Peyer's patch (tissue), 4 donors: Measurements from ENCODE around the gene ARFGAP3. TPM values are rescaled to one million over a fixed set of nuclear protein-coding genes. Genes with fewer than 3 reads are reported as not detected.
A peak's percentile ranks its signal among the peaks of the same experiment; 100 is the strongest.

Experiments used
- DNase-seq, 3 donors: peaks; one replicate each; pipeline ENCODE4 v3.0.0-alpha.2; 2017 to 2019
- H3K27ac ChIP-seq, 4 donors: fragments of 200-600 bp; sonication (generic); one replicate each; pipeline ENCODE4 v1.5.1; 2016 to 2019
- H3K27me3 ChIP-seq, 2 donors: fragments of 200-600 bp; sonication (generic); one replicate each; pipeline ENCODE4 v1.5.1; 2019
- H3K36me3 ChIP-seq, 3 donors: fragments of 200-600 bp; sonication (generic); one replicate each; pipeline ENCODE4 v1.5.1; 2016 to 2019
- H3K4me1 ChIP-seq, 4 donors: fragments of 200-600 bp; sonication (generic); one replicate each; pipeline ENCODE4 v1.5.1; 2016 to 2019
- H3K4me3 ChIP-seq, 4 donors: fragments of 200-600 bp; sonication (generic); 1 replicate in 3 of 4; 2 replicates in 1 of 4; pipeline ENCODE4 v1.5.1; 2016 to 2019; ENCODE audit warnings: mild to moderate bottlenecking in 1 of 4
- H3K9me3 ChIP-seq, 4 donors: fragments of 200-600 bp; sonication (generic); one replicate each; pipeline ENCODE4 v1.5.1; 2016 to 2019; ENCODE audit warnings: mild to moderate bottlenecking in 1 of 4
- POLR2A ChIP-seq, 2 donors: fragments of 450-650 bp; IDR thresholded peaks; one replicate each; pipeline ENCODE4 v1.5.1; 2017; ENCODE audit warnings: antibody characterized with exemption in 2 of 2, mild to moderate bottlenecking in 2 of 2, moderate library complexity in 2 of 2
- total RNA-seq, 4 donors: library from RNA; depleted of rRNA; stranded (reverse); fragments of >200 nt; gene quantifications; one replicate each; pipeline ENCODE4 v1.1.0, GENCODE V29; 2016
- TF ChIP-seq, protein P1 (sequence below), 6 experiments: fragments of 450-650 bp in 4 of 6; fragments of 200-600 bp in 2 of 6; sonication (generic) in 1 of 6; IDR thresholded peaks; one replicate each; pipeline ENCODE4 v1.5.1; 2017 to 2019; ENCODE audit warnings: antibody characterized with exemption in 6 of 6, mild to moderate bottlenecking in 3 of 6, moderate library complexity in 1 of 6

ARFGAP3 gene
- total RNA-seq, 4 donors from 2014 or later = 31.4 to 87.0 (median 57.8) TPM

DNA sequence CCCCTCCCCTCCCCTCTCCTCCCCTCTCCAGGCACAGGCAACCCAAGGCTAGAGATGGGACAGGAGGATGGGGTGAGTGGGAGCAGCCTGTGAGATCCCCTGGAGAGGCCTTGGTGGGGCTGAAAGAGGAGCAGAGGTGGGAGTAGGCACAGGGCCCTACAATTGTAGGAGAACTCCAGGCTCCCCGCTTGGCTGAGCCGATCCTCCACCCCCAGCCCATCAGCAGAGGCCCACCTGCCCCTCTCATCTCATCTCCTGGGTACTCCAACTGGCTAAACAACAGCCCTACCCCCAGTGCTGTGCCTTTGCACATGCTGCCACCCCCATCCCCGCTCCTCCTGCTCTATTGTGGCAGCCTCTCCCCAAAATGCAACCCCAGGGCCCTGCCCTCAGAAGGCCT lies 84.4 kb downstream of the ARFGAP3 start:
- TF ChIP-seq, protein P1, sequence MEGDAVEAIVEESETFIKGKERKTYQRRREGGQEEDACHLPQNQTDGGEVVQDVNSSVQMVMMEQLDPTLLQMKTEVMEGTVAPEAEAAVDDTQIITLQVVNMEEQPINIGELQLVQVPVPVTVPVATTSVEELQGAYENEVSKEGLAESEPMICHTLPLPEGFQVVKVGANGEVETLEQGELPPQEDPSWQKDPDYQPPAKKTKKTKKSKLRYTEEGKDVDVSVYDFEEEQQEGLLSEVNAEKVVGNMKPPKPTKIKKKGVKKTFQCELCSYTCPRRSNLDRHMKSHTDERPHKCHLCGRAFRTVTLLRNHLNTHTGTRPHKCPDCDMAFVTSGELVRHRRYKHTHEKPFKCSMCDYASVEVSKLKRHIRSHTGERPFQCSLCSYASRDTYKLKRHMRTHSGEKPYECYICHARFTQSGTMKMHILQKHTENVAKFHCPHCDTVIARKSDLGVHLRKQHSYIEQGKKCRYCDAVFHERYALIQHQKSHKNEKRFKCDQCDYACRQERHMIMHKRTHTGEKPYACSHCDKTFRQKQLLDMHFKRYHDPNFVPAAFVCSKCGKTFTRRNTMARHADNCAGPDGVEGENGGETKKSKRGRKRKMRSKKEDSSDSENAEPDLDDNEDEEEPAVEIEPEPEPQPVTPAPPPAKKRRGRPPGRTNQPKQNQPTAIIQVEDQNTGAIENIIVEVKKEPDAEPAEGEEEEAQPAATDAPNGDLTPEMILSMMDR (IDR thresholded peaks at IDR 0.05) = no peak
- Histone ChIP-seq H3K36me3 (no peaks in the 10 kb centered on the region), H3K27ac (peak overlapping the region in 1 of 4 donors; percentile 63), H3K27me3 (no peaks in the 10 kb centered on the region), H3K4me3 (no peak overlapping the region), H3K4me1 (peaks cover 0 to 18% (median 14%) of the 10 kb centered on the region in 4 donors), H3K9me3 (no peaks in the 10 kb centered on the region)
- no peak for DNase-seq

DNA sequence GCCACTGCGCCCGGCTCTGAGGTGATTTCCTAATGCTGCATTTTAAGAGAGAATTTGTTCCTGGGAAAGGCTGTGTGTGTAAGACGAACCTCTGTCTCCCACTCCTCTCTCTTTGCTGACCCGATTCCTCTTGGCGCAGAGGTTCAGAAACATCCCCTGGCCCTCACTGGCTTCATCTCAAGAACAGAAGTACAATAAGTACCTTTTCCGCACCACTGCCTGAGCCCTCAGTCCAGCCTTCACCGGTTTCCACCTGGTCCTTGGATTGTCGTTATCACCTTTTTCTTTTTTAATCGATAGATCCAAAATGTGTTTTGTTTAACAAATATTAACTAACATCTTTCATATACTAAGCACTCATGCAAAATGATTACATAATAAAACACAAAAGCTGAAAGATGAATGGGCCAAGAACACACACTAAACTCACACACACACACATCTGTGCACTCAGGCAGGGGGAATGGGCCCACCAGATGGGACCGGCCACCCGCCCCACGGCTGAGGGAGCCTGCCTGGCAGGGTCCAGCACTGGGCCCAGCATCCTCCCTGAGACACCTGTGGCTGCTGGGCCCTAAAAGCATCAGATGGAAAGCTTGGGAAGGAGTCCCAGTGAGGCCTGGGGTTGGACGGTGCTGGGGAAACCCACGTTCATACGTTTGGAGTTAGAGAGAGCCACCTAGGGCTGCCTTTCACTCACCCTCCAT lies 86.0 kb downstream of the ARFGAP3 start:
- peak overlapping the region in 1 of 4 donors; percentile 65 for H3K27ac ChIP-seq
- no peak for TF ChIP-seq POLR2A (IDR thresholded peaks at IDR 0.05)
- TF ChIP-seq, protein P1 (IDR thresholded peaks at IDR 0.05) = no peak

DNA sequence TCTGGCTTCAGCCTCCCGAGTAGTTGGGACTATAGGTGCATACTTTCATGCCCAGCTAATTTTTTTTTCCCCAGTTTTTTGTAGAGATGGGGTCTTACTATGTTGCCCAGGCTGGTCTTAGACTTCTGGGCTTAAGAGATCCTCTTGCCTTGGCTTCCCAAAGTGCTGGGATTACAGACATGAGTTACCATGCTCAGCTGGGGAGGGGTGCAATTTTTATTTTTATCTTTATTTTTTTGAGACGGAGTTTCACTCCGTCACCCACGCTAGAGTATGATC lies 86.7 kb downstream of the ARFGAP3 start:
- Histone ChIP-seq H3K36me3 (no peaks in the 10 kb centered on the region), H3K27ac (peak overlapping the region in 1 of 4 donors; percentile 65), H3K4me3 (peak overlapping the region in 1 of 4 donors; percentile 33), H3K27me3 (no peaks in the 10 kb centered on the region), H3K4me1 (peaks cover 0 to 18% (median 14%) of the 10 kb centered on the region in 4 donors), H3K9me3 (no peaks in the 10 kb centered on the region)
- no peak for DNase-seq
- no peak for TF ChIP-seq POLR2A (IDR thresholded peaks at IDR 0.05)
- TF ChIP-seq, protein P1 (IDR thresholded peaks at IDR 0.05) = no peak

More for the DNA sequence above, 86.0 kb downstream of the ARFGAP3 start:
- peaks cover 0 to 18% (median 14%) of the 10 kb centered on the region in 4 donors for H3K4me1 ChIP-seq
- H3K4me3 ChIP-seq = no peak overlapping the region
- no peak for DNase-seq
- no peaks in the 10 kb centered on the region for H3K27me3 ChIP-seq
- no peaks in the 10 kb centered on the region for H3K36me3 ChIP-seq
- no peaks in the 10 kb centered on the region for H3K9me3 ChIP-seq

DNA sequence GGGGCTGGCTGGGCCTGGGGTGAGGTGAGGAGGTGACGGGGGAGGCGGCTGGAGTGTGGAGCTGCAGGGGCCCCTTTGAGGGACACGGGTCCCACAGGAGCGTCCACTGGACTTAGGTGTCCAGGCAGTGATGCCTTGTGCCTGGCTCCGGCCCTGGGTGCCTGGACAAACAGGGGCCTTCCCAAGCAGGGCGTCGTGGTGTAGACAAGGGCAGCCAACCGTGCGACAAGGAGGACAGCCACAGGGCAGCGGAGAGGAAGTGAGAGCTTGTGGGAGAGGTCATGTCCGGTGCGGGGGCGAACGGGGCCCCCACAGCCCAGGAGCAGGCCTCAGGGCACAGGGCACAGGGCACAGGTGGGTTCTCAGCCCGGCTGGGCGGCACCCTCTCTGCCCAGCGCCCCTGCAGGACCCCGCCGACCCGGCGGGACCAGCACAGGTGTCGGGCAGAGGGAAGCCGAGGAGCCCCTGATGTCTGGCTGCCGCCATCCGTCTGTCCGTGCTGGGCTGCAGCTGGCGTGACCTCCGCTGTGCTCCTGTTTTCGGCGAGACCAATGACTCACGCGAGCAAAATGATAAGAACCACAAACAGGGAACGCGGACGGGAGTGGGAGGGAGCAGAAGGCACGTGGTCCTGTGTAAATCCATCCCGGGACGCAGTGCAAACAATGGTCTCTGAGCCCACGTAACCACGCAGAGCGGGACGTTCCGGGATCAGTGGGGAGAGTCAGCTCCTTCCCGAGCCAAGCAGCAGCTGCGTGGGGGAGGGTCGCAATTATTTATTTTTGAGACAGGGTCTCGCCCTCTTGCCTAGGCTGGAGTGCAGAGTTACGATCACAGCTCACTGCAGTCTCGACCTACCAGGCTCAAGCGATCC lies 87.3 kb downstream of the ARFGAP3 start:
- Histone ChIP-seq H3K9me3 (no peaks in the 10 kb centered on the region), H3K36me3 (no peaks in the 10 kb centered on the region), H3K27me3 (no peaks in the 10 kb centered on the region), H3K4me1 (peaks cover 0 to 18% (median 14%) of the 10 kb centered on the region in 4 donors), H3K4me3 (peak overlapping the region in 3 of 4 donors; percentile 4 to 33 (median 21)), H3K27ac (peak overlapping the region in 1 of 4 donors; percentile 65)
- DNase-seq = peak; percentile 65 to 79 (median 76)
- TF ChIP-seq POLR2A (IDR thresholded peaks at IDR 0.05) = no peak
- TF ChIP-seq, protein P1 (IDR thresholded peaks at IDR 0.05) = no peak

DNA sequence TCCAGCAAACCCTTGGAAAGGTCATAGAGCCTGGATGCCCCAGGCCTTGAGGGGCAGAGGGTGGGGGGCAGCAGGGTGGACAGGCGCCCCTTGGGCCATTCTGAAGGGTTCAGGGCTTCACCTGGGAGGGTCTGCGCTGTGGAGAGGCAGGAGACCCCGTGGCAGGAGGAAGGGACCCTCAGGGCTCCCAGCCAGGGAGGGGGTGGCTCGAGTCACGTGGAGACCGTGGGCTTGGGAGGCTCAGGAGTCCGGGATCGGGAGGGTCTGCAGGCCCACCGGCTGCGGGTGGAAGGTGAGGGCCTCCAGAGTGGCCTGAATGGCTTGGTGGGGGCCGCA lies 87.9 kb downstream of the ARFGAP3 start:
- Histone ChIP-seq H3K27me3 (no peaks in the 10 kb centered on the region), H3K4me3 (no peak overlapping the region), H3K9me3 (no peaks in the 10 kb centered on the region), H3K27ac (peak overlapping the region in 1 of 4 donors; percentile 65), H3K4me1 (peaks cover 0 to 18% (median 14%) of the 10 kb centered on the region in 4 donors), H3K36me3 (no peaks in the 10 kb centered on the region)
- TF ChIP-seq POLR2A (IDR thresholded peaks at IDR 0.05) = no peak
- TF ChIP-seq, protein P1 (IDR thresholded peaks at IDR 0.05) = no peak
- no peak for DNase-seq
